Endothelial cell of umbilical vein (primary cell): ENCODE measurements around the gene TTC22.

ENCODE experiments used
- EZH2 ChIP-seq: IDR thresholded peaks from 2 replicates; pipeline ENCODE4 v1.6.1; 2012; ENCODE audit warnings: borderline replicate concordance, low read depth, mild to moderate bottlenecking, moderate library complexity, low read length, inconsistent platforms; ENCODE audit not compliant: severe bottlenecking
- FOS ChIP-seq: IDR thresholded peaks from 2 replicates; pipeline ENCODE4 v1.6.1; 2011; ENCODE audit warnings: mild to moderate bottlenecking, low read length, moderate library complexity, borderline replicate concordance; ENCODE audit not compliant: insufficient read depth
- GATA2 ChIP-seq: IDR thresholded peaks from 2 replicates; pipeline ENCODE4 v1.7.0; 2011; ENCODE audit warnings: low read depth, mild to moderate bottlenecking, moderate library complexity, mixed read lengths, low read length; ENCODE audit not compliant: insufficient read length, insufficient read depth
- JUN ChIP-seq: IDR thresholded peaks from 2 replicates; pipeline ENCODE4 v1.6.1; 2011; ENCODE audit warnings: borderline replicate concordance, low read depth; ENCODE audit not compliant: insufficient read length, insufficient read depth
- POLR2A ChIP-seq: IDR thresholded peaks from 2 replicates; pipeline ENCODE4 v1.6.1; 2012; ENCODE audit warnings: low read depth, mild to moderate bottlenecking, control low read depth, low read length
- POLR2AphosphoS5 ChIP-seq: IDR thresholded peaks from 2 replicates; pipeline ENCODE4 v1.6.1; 2012; ENCODE audit warnings: low read depth, mild to moderate bottlenecking, control low read depth, low read length, moderate library complexity; ENCODE audit not compliant: insufficient read depth
- TF ChIP-seq, protein P1 (sequence below), 2 donors: IDR thresholded peaks; 1 replicate in 1 of 2; 2 replicates in 1 of 2; pipeline ENCODE4 v1.5.1; 2011; ENCODE audit warnings: low read length in 2 of 2, mild to moderate bottlenecking in 2 of 2, moderate library complexity in 2 of 2, control low read depth in 1 of 2, inconsistent platforms in 1 of 2, low read depth in 1 of 2; ENCODE audit not compliant: insufficient read depth in 1 of 2; ENCODE audit errors: extremely low read depth in 1 of 2
- TF ChIP-seq, protein P2 (sequence below): IDR thresholded peaks from 2 replicates; pipeline ENCODE4 v1.6.1; 2011; ENCODE audit not compliant: insufficient read depth, insufficient read length

DNA sequence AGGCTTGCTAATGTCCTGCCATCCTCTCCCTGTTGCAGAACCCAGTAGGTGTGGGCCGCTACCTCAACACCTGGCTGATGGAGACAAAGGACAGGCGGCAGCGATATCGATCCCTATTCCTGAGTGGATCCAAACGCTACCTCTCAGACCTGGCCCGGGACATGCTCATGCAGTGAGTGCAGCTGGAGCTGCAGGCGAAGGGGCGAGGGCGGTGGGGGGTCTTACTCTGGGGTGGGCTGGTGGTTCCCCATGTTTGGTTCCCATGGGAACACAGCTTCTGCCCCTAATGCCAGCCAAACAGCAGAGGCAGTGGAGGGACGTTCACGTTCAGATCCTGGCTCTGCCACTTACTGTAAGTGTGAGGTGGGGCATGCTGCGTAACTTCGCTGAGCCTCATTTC lies 15.8 kb upstream of the TTC22 start:
- TF ChIP-seq POLR2AphosphoS5, result no peak
- no peak for TF ChIP-seq EZH2
- TF ChIP-seq, protein P1, sequence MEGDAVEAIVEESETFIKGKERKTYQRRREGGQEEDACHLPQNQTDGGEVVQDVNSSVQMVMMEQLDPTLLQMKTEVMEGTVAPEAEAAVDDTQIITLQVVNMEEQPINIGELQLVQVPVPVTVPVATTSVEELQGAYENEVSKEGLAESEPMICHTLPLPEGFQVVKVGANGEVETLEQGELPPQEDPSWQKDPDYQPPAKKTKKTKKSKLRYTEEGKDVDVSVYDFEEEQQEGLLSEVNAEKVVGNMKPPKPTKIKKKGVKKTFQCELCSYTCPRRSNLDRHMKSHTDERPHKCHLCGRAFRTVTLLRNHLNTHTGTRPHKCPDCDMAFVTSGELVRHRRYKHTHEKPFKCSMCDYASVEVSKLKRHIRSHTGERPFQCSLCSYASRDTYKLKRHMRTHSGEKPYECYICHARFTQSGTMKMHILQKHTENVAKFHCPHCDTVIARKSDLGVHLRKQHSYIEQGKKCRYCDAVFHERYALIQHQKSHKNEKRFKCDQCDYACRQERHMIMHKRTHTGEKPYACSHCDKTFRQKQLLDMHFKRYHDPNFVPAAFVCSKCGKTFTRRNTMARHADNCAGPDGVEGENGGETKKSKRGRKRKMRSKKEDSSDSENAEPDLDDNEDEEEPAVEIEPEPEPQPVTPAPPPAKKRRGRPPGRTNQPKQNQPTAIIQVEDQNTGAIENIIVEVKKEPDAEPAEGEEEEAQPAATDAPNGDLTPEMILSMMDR (IDR thresholded peaks at IDR 0.05; ENCODE audit: extremely low read depth in 1 of 2, insufficient read depth in 1 of 2, low read depth in 1 of 2, low read length in 2 of 2), result no peak
- TF ChIP-seq, protein P2, sequence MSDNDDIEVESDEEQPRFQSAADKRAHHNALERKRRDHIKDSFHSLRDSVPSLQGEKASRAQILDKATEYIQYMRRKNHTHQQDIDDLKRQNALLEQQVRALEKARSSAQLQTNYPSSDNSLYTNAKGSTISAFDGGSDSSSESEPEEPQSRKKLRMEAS, result no peak
- no peak for TF ChIP-seq POLR2A
- no peak for TF ChIP-seq FOS
- no peak for TF ChIP-seq GATA2
- TF ChIP-seq JUN, result no peak
